ENCODE measurements around the gene C2CD4D.

DNA sequence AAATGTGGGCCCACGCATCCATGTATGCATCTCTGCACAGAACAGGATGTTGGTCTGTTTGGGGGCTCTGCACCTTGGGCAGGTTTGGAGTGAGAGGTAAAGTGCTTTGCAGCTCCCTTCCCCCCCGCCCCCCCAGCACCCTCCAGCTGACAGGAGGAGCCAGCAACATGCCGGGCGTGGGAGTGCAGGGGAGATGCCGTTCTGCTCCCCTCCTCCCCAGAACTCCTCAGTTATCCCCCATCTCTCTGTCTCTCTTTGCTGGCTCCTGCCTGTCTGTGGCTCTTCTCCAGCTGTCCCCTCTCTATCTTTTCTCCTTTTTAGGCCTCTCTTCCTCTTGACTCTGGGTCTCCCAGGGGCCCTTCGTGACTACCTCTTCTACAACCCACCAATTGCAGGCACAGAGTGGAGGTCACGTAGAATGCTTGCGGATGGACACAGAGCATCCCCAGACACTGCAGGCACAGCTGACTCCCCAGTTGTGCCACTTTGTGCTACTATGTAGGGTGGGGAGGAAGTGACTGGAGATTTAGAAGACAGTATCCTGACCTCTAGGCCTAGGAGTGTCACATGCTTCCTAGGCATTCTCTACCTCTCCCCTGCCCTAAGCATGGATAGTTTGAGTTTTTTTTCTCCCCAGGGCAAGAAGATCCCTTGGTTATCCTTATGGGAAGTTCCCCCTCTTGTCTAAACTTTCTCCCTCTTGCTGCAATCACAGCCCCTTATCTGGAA, 6.3 kb downstream of the C2CD4D start:
- TF ChIP-seq, protein P1, sequence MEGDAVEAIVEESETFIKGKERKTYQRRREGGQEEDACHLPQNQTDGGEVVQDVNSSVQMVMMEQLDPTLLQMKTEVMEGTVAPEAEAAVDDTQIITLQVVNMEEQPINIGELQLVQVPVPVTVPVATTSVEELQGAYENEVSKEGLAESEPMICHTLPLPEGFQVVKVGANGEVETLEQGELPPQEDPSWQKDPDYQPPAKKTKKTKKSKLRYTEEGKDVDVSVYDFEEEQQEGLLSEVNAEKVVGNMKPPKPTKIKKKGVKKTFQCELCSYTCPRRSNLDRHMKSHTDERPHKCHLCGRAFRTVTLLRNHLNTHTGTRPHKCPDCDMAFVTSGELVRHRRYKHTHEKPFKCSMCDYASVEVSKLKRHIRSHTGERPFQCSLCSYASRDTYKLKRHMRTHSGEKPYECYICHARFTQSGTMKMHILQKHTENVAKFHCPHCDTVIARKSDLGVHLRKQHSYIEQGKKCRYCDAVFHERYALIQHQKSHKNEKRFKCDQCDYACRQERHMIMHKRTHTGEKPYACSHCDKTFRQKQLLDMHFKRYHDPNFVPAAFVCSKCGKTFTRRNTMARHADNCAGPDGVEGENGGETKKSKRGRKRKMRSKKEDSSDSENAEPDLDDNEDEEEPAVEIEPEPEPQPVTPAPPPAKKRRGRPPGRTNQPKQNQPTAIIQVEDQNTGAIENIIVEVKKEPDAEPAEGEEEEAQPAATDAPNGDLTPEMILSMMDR (IDR thresholded peaks at IDR 0.05 in 2 of 3, conservative IDR thresholded peaks at IDR 0.05 in 1 of 3; ENCODE audit: borderline replicate concordance in 1 of 3, insufficient read depth in 1 of 3, low read depth in 2 of 3, low read length in 2 of 3) = no peak
- TF ChIP-seq SRF (IDR thresholded peaks at IDR 0.05; ENCODE audit: low read depth) = no peak
- TF ChIP-seq POLR2A (IDR thresholded peaks at IDR 0.05; ENCODE audit: borderline replicate concordance, extremely low read depth, insufficient read depth, insufficient read length) = no peak
- TF ChIP-seq, protein P2, sequence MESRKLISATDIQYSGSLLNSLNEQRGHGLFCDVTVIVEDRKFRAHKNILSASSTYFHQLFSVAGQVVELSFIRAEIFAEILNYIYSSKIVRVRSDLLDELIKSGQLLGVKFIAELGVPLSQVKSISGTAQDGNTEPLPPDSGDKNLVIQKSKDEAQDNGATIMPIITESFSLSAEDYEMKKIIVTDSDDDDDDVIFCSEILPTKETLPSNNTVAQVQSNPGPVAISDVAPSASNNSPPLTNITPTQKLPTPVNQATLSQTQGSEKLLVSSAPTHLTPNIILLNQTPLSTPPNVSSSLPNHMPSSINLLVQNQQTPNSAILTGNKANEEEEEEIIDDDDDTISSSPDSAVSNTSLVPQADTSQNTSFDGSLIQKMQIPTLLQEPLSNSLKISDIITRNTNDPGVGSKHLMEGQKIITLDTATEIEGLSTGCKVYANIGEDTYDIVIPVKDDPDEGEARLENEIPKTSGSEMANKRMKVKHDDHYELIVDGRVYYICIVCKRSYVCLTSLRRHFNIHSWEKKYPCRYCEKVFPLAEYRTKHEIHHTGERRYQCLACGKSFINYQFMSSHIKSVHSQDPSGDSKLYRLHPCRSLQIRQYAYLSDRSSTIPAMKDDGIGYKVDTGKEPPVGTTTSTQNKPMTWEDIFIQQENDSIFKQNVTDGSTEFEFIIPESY (IDR thresholded peaks at IDR 0.05; ENCODE audit: extremely low read depth, insufficient replicate concordance, low read length) = no peak
- TF ChIP-seq, protein P3, sequence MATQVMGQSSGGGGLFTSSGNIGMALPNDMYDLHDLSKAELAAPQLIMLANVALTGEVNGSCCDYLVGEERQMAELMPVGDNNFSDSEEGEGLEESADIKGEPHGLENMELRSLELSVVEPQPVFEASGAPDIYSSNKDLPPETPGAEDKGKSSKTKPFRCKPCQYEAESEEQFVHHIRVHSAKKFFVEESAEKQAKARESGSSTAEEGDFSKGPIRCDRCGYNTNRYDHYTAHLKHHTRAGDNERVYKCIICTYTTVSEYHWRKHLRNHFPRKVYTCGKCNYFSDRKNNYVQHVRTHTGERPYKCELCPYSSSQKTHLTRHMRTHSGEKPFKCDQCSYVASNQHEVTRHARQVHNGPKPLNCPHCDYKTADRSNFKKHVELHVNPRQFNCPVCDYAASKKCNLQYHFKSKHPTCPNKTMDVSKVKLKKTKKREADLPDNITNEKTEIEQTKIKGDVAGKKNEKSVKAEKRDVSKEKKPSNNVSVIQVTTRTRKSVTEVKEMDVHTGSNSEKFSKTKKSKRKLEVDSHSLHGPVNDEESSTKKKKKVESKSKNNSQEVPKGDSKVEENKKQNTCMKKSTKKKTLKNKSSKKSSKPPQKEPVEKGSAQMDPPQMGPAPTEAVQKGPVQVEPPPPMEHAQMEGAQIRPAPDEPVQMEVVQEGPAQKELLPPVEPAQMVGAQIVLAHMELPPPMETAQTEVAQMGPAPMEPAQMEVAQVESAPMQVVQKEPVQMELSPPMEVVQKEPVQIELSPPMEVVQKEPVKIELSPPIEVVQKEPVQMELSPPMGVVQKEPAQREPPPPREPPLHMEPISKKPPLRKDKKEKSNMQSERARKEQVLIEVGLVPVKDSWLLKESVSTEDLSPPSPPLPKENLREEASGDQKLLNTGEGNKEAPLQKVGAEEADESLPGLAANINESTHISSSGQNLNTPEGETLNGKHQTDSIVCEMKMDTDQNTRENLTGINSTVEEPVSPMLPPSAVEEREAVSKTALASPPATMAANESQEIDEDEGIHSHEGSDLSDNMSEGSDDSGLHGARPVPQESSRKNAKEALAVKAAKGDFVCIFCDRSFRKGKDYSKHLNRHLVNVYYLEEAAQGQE (IDR thresholded peaks at IDR 0.05; ENCODE audit: low read depth) = no peak
- TF ChIP-seq POLR2AphosphoS5 (IDR thresholded peaks at IDR 0.05; ENCODE audit: low read depth, low read length) = no peak
- TF ChIP-seq, protein P4, sequence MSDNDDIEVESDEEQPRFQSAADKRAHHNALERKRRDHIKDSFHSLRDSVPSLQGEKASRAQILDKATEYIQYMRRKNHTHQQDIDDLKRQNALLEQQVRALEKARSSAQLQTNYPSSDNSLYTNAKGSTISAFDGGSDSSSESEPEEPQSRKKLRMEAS (IDR thresholded peaks at IDR 0.05) = no peak
- no peak for TF ChIP-seq EZH2 (IDR thresholded peaks at IDR 0.05)
- TF ChIP-seq EZH2phosphoT487 (IDR thresholded peaks at IDR 0.05; ENCODE audit: borderline replicate concordance) = no peak
- no peak for TF ChIP-seq TCF7L2 (IDR thresholded peaks at IDR 0.05; ENCODE audit: borderline replicate concordance, extremely low read depth, insufficient read depth, insufficient read length)
- no peak for TF ChIP-seq ZNF274 (IDR thresholded peaks at IDR 0.05; ENCODE audit: low read depth, low read length)
- no peak for TF ChIP-seq CEBPB (IDR thresholded peaks at IDR 0.05; ENCODE audit: low read depth)
- no peak for TF ChIP-seq JUND (IDR thresholded peaks at IDR 0.05)
- TF ChIP-seq, protein P5, sequence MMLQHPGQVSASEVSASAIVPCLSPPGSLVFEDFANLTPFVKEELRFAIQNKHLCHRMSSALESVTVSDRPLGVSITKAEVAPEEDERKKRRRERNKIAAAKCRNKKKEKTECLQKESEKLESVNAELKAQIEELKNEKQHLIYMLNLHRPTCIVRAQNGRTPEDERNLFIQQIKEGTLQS (IDR thresholded peaks at IDR 0.05) = no peak
